Measurements from ENCODE around the gene MYZAP. TPM values are rescaled to one million over a fixed set of nuclear protein-coding genes. Genes with fewer than 3 reads are reported as not detected.

Gene MYZAP
- total and polyA plus RNA-seq, 2 of the 13 experiments (the other 11 are each of a cell fraction or from before 2014, with no cell fraction given) = not detected

DNA sequence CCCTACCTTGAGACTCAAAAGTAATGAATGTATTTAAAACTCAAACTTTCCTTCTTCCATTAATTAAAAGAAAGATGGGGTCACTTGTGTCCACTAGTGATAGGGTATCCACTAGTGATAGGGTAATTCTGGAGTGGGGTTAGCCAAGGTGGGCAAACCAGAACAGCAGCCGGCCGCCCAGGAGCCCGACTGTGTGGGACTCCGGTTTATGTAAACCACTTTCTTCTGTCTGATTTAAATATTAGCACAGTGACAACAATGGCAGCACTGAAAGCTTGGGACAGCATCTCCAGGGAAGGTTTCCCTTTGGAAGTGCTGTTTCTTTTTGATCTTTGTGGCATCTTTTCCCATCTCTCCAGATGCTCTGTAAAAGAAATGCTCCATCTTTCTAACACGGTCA is 722 bp downstream of the MYZAP start:
- ChIA-PET CTCF (ENCODE audit: low intra/inter-chr PET ratio, low total read pairs) (no interaction called here), POLR2A (no interaction called here)
- no peaks in the 10 kb centered on the region for H4K20me1 ChIP-seq (ENCODE audit: insufficient read depth, low read length)
- no peaks in the 10 kb centered on the region for H3K79me2 ChIP-seq (ENCODE audit: insufficient read depth, low read length)
- no peak overlapping the region for H3K27ac ChIP-seq (ENCODE audit: extremely low read length, insufficient read depth, low read length)
- H3K36me3 ChIP-seq (replicated peaks in 1 of 2; ENCODE audit: control insufficient read depth in 1 of 2, insufficient read depth in 2 of 2, low read length in 2 of 2) = no peaks in the 10 kb centered on the region
- no peak overlapping the region for H3K4me2 ChIP-seq (ENCODE audit: low read depth, low read length)
- H3K4me3 ChIP-seq (replicated peaks in 1 of 3; ENCODE audit: insufficient read depth in 1 of 3, low read depth in 2 of 3, low read length in 3 of 3) = no peak overlapping the region
- DNase-seq (ENCODE audit: low spot score) = no peak
- no peak for ATAC-seq
- 38% methylated on average over 1 of the region's 5 CpGs for WGBS (ENCODE audit: low lambda C conversion rate)
- no peaks in the 10 kb centered on the region for H3K4me1 ChIP-seq (ENCODE audit: insufficient read depth, low read length)
- intact Hi-C loops (cut with micrococcal nuclease; ENCODE audit: unreplicated experiment) = no loop called here
- H3K9ac ChIP-seq (ENCODE audit: insufficient read depth, low read depth, low read length) = no peak overlapping the region
- peaks cover 5 to 60% of the 10 kb centered on the region in 2 experiments for H3K27me3 ChIP-seq (ENCODE audit: control insufficient read depth in 1 of 2, insufficient read depth in 2 of 2, low read length in 2 of 2)
- H2AFZ ChIP-seq (ENCODE audit: low read length) = no peak overlapping the region
- FAIRE-seq = no peak
- in situ Hi-C loops (cut with HindIII; ENCODE audit: extremely low pct_ligation_motif_present, low pct_unique_long_range_greater_than_20kb) = no loop called here
- H3K9me3 ChIP-seq (ENCODE audit: low read length) = no peaks in the 10 kb centered on the region
- TF ChIP-seq KAT8 (CRISPR knock-in tag; IDR thresholded peaks at IDR 0.05) (no peak), ZNF878 (CRISPR knock-in tag; IDR thresholded peaks at IDR 0.05) (no peak), ZNF205 (CRISPR knock-in tag; IDR thresholded peaks at IDR 0.05) (no peak), TAF15 (IDR thresholded peaks at IDR 0.05; ENCODE audit: low read depth, low read length, poor library complexity, severe bottlenecking) (no peak)
- TF ChIP-seq, protein P1, sequence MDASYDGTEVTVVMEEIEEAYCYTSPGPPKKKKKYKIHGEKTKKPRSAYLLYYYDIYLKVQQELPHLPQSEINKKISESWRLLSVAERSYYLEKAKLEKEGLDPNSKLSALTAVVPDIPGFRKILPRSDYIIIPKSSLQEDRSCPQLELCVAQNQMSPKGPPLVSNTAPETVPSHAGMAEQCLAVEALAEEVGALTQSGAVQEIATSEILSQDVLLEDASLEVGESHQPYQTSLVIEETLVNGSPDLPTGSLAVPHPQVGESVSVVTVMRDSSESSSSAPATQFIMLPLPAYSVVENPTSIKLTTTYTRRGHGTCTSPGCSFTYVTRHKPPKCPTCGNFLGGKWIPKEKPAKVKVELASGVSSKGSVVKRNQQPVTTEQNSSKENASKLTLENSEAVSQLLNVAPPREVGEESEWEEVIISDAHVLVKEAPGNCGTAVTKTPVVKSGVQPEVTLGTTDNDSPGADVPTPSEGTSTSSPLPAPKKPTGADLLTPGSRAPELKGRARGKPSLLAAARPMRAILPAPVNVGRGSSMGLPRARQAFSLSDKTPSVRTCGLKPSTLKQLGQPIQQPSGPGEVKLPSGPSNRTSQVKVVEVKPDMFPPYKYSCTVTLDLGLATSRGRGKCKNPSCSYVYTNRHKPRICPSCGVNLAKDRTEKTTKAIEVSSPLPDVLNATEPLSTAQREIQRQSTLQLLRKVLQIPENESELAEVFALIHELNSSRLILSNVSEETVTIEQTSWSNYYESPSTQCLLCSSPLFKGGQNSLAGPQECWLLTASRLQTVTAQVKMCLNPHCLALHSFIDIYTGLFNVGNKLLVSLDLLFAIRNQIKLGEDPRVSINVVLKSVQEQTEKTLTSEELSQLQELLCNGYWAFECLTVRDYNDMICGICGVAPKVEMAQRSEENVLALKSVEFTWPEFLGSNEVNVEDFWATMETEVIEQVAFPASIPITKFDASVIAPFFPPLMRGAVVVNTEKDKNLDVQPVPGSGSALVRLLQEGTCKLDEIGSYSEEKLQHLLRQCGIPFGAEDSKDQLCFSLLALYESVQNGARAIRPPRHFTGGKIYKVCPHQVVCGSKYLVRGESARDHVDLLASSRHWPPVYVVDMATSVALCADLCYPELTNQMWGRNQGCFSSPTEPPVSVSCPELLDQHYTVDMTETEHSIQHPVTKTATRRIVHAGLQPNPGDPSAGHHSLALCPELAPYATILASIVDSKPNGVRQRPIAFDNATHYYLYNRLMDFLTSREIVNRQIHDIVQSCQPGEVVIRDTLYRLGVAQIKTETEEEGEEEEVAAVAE (CRISPR knock-in tag; IDR thresholded peaks at IDR 0.05; ENCODE audit: borderline replicate concordance) = no peak
- no TSS peak for BruUV-seq (replicated peaks)
